ELF-1 (cell line): ENCODE measurements around the gene ANO10.
"Not testable (repeated sequence)": the region's sequence is repeated elsewhere in the genome, so short reads cannot be mapped to it uniquely, and the experiment has no call there.

ENCODE experiments used
- DNase-seq: peaks from one replicate; pipeline ENCODE4 v3.0.0-alpha.2; 2016; ENCODE audit warnings: low read depth, low spot score

The ANO10 gene

GRCh38 chr3:43521941-43522340 lies 99.9 kb downstream of the ANO10 start:
- no peak for DNase-seq

GRCh38 chr3:43518515-43518914 lies 103.3 kb downstream of the ANO10 start:
- not testable (repeated sequence) for DNase-seq

- DNase-seq = no peak
These were observed 105.7 kb downstream of the ANO10 start for GRCh38 chr3:43515970-43516635.

GRCh38 chr3:43515208-43515917 lies 106.4 kb downstream of the ANO10 start:
- no peak for DNase-seq

GRCh38 chr3:43512754-43513404 lies 108.9 kb downstream of the ANO10 start:
- DNase-seq = no peak

GRCh38 chr3:43506644-43507043 lies 115.2 kb downstream of the ANO10 start:
- DNase-seq = no peak

GRCh38 chr3:43505351-43505750 lies 116.5 kb downstream of the ANO10 start:
- DNase-seq = no peak

GRCh38 chr3:43503067-43503728 lies 118.6 kb downstream of the ANO10 start:
- no peak for DNase-seq

- no peak for DNase-seq
These were observed 122.6 kb downstream of the ANO10 start for GRCh38 chr3:43499256-43499655.

- no peak for DNase-seq
These were observed 123.9 kb downstream of the ANO10 start for GRCh38 chr3:43497905-43498365.

GRCh38 chr3:43497422-43497821 lies 124.4 kb downstream of the ANO10 start:
- DNase-seq = no peak

GRCh38 chr3:43496740-43497375 lies 125.0 kb downstream of the ANO10 start:
- DNase-seq = no peak

- DNase-seq = not testable (repeated sequence)
These were observed 128.9 kb downstream of the ANO10 start for GRCh38 chr3:43492932-43493331.

GRCh38 chr3:43491807-43492206 lies 130.0 kb downstream of the ANO10 start:
- DNase-seq = not testable (repeated sequence)

GRCh38 chr3:43490640-43491185 lies 131.1 kb downstream of the ANO10 start:
- DNase-seq = no peak

- no peak for DNase-seq
These were observed 131.9 kb downstream of the ANO10 start for GRCh38 chr3:43489930-43490329.

- no peak for DNase-seq
These were observed 135.9 kb downstream of the ANO10 start for GRCh38 chr3:43485931-43486330.

GRCh38 chr3:43484926-43485488 lies 136.8 kb downstream of the ANO10 start:
- DNase-seq = no peak

GRCh38 chr3:43481375-43481774 lies 140.4 kb downstream of the ANO10 start:
- peak; percentile 76 for DNase-seq

- DNase-seq = not testable (repeated sequence)
These were observed 143.0 kb downstream of the ANO10 start for GRCh38 chr3:43478839-43479238.
